Activated T-cell treated with anti-CD3 and anti-CD28 coated beads, Interleukin-2, amount 50 U/mL, for 4 hours (primary cell): Measurements from ENCODE around the gene PGM3. TPM values are rescaled to one million over a fixed set of nuclear protein-coding genes. Genes with fewer than 3 reads are reported as not detected.

Experiments
- ATAC-seq, 2 donors: fragments of 200-7000 bp; cut with Tn5 transposase; one replicate each; pipeline ENCODE4 v1.10.0; 2021
- DNase-seq: peaks from one replicate; pipeline ENCODE4 v3.0.0-alpha.2; 2020
- H3K27me3 Mint-ChIP-seq: one replicate; pipeline ENCODE4 v1.8.0; 2021; ENCODE audit warnings: low read depth, mixed read lengths
- H3K36me3 Mint-ChIP-seq: one replicate; pipeline ENCODE4 v1.8.0; 2022; ENCODE audit warnings: mixed read lengths; ENCODE audit not compliant: insufficient read depth
- H3K4me1 Mint-ChIP-seq: one replicate; pipeline ENCODE4 v1.8.0; 2021; ENCODE audit warnings: low read depth, mixed read lengths
- H3K4me3 Mint-ChIP-seq: one replicate; pipeline ENCODE4 v1.8.0; 2021; ENCODE audit warnings: mild to moderate bottlenecking, moderate library complexity, mixed read lengths
- H3K9me3 Mint-ChIP-seq: one replicate; pipeline ENCODE4 v1.8.0; 2021; ENCODE audit warnings: mixed read lengths
- total RNA-seq, 3 donors: library from RNA; stranded (reverse); gene quantifications; one replicate each; pipeline ENCODE4 v1.2.1, GENCODE V29; 2021

The PGM3 gene
- total RNA-seq, 3 donors from 2014 or later: 13.6 to 14.9 (median 14.2) TPM

DNA sequence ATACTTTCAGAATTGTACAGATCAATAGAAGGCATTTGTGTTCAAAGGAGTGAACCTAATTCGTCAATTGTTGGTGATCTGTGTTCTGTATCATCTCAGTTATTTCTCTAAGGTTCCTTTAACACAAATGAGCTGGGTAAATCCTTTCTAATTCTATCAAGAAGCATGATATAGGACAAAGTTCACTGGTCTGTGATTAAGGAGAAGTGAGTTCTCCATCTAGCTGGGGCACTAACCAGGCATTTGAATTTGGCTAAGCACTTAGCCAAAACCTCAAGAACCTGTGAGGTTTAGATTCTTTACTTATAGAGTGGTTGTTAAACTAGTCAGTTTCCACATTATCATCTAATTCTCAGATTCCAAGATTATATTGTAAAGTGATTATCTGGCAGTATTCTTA lies 75.3 kb downstream of the PGM3 start:
- H3K9me3 Mint-ChIP-seq: no peaks in the 10 kb centered on the region
- ATAC-seq: no peak
- peaks cover 12% of the 10 kb centered on the region for H3K36me3 Mint-ChIP-seq
- no peaks in the 10 kb centered on the region for H3K27me3 Mint-ChIP-seq
- H3K4me1 Mint-ChIP-seq: no peaks in the 10 kb centered on the region
- no peak for DNase-seq
- no peak overlapping the region for H3K4me3 Mint-ChIP-seq

Other genes starting within 250 kb of the PGM3 start
- gene UBE3D, start 127.4 kb downstream of the PGM3 start, total RNA-seq: 10 to 100 TPM in 2 of 3 donors, 1 to 10 TPM in 1; 9.7 to 11.6 (median 10.4) TPM
- gene DOP1A, start 125.6 kb downstream of the PGM3 start, total RNA-seq: 1 to 10 TPM; 5.3 to 7.2 (median 6.9) TPM
- under 1 TPM; 0.65 to 0.92 (median 0.68) TPM for gene RWDD2A, start 92 bp upstream of the PGM3 start, total RNA-seq
- gene ME1, start 237.8 kb upstream of the PGM3 start, total RNA-seq: under 1 TPM; 0.30 to 0.63 (median 0.55) TPM